GM13976 (cell line): Measurements from ENCODE around the gene HPCAL4.

Source experiments
- DNase-seq: peaks from one replicate; pipeline ENCODE4 v3.0.0; 2012; ENCODE audit warnings: low spot score
- CTCF ChIP-seq: IDR thresholded peaks from 2 replicates; pipeline ENCODE4 v1.5.1; 2012; ENCODE audit warnings: borderline replicate concordance, mild to moderate bottlenecking; ENCODE audit not compliant: insufficient read depth; ENCODE audit errors: extremely low read depth, missing control alignments, control extremely low read depth
- in situ Hi-C: fragments of 300-500 bp; cut with MboI; formaldehyde crosslinking; loops from one replicate; pipeline ENCODE4 v1.12.0; 2022; ENCODE audit warnings: low sequenced_read_pairs, mixed read lengths, inconsistent platforms; ENCODE audit not compliant: unreplicated experiment

The HPCAL4 gene

GRCh38 chr1:39689635-39690034, 1.6 kb downstream of the HPCAL4 start:
- no peak for DNase-seq
- no peak for TF ChIP-seq CTCF
- in situ Hi-C loops = no loop called here

GRCh38 chr1:39689214-39689613, 2.0 kb downstream of the HPCAL4 start:
- DNase-seq = no peak
- no peak for TF ChIP-seq CTCF
- in situ Hi-C loops = no loop called here

GRCh38 chr1:39688706-39689105, 2.5 kb downstream of the HPCAL4 start:
- no peak for DNase-seq
- in situ Hi-C loops = no loop called here
- no peak for TF ChIP-seq CTCF

GRCh38 chr1:39687243-39687642, 4.0 kb downstream of the HPCAL4 start:
- in situ Hi-C loops = no loop called here
- no peak for DNase-seq
- TF ChIP-seq CTCF = no peak

- TF ChIP-seq CTCF = no peak
- no peak for DNase-seq
- in situ Hi-C loops = no loop called here
These were observed 6.2 kb downstream of the HPCAL4 start for GRCh38 chr1:39685071-39685470.

GRCh38 chr1:39684313-39684664, 6.9 kb downstream of the HPCAL4 start:
- in situ Hi-C loops = no loop called here
- no peak for TF ChIP-seq CTCF
- no peak for DNase-seq
